ENCODE data around the gene TMEM242. TPM values are rescaled to one million over a fixed set of nuclear protein-coding genes. Genes with fewer than 3 reads are reported as not detected.

The TMEM242 gene
- total and polyA plus RNA-seq, 2 donors (not counting 3 experiments of a cell fraction or from before 2014, with no cell fraction given), result 5.3 to 15.5 TPM

- Histone ChIP-seq H3K27me3 (ENCODE audit: control insufficient read depth in 2 of 2, insufficient read depth in 2 of 2, low read length in 2 of 2) (peaks cover 11 to 17% of the 10 kb centered on the region in 2 experiments), H3K9me3 (replicated peaks; ENCODE audit: control insufficient read depth, insufficient read depth, low read length) (peaks cover 2% of the 10 kb centered on the region), H4K20me1 (replicated peaks; ENCODE audit: control insufficient read depth, extremely low read depth, insufficient read depth, low read length) (no peaks in the 10 kb centered on the region), H3K79me2 (ENCODE audit: control insufficient read depth, insufficient read depth, low read length) (no peaks in the 10 kb centered on the region), H3K4me3 (replicated peaks in 1 of 3; ENCODE audit: insufficient read depth in 1 of 3, low read depth in 1 of 3, low read length in 3 of 3) (no peak overlapping the region), H3K9me1 (replicated peaks; ENCODE audit: control insufficient read depth, extremely low read depth, insufficient read depth, low read length) (no peaks in the 10 kb centered on the region), H3K9ac (replicated peaks; ENCODE audit: extremely low read depth, insufficient read depth, low read length) (no peak overlapping the region), H3K4me1 (ENCODE audit: control insufficient read depth, extremely low read depth, insufficient read depth, low read length) (no peaks in the 10 kb centered on the region), H2AFZ (ENCODE audit: low read depth, low read length) (no peak overlapping the region), H3K36me3 (ENCODE audit: control insufficient read depth in 2 of 2, extremely low read depth in 1 of 2, insufficient read depth in 2 of 2, low read length in 2 of 2) (no peaks in the 10 kb centered on the region), H3K27ac (ENCODE audit: insufficient read depth, low read depth, low read length) (no peak overlapping the region), H3K4me2 (ENCODE audit: insufficient read depth, low read length) (no peak overlapping the region)
- POLR2A ChIA-PET, result no interaction called here
- DNase-seq (ENCODE audit: low read depth, low spot score) (no peak), FAIRE-seq (no peak)
- TF ChIP-seq FOS (IDR thresholded peaks at IDR 0.05; ENCODE audit: borderline replicate concordance, insufficient read depth, low read length) (no peak), POLR2AphosphoS5 (IDR thresholded peaks at IDR 0.05; ENCODE audit: insufficient read depth, low read depth, low read length) (no peak), POLR2A (IDR thresholded peaks at IDR 0.05; ENCODE audit: low read depth, low read length) (no peak), MAX (IDR thresholded peaks at IDR 0.05; ENCODE audit: insufficient read depth, insufficient read length) (no peak), EZH2 (IDR thresholded peaks at IDR 0.05; ENCODE audit: borderline replicate concordance, low read depth, low read length, severe bottlenecking) (no peak), MYC (IDR thresholded peaks at IDR 0.05; ENCODE audit: low read depth, low read length) (no peak), JUN (IDR thresholded peaks at IDR 0.05; ENCODE audit: borderline replicate concordance, insufficient read depth, insufficient read length, low read depth) (no peak), GATA2 (IDR thresholded peaks at IDR 0.05; ENCODE audit: insufficient read depth, insufficient read length, low read depth, low read length) (no peak)
- TF ChIP-seq, protein P1, sequence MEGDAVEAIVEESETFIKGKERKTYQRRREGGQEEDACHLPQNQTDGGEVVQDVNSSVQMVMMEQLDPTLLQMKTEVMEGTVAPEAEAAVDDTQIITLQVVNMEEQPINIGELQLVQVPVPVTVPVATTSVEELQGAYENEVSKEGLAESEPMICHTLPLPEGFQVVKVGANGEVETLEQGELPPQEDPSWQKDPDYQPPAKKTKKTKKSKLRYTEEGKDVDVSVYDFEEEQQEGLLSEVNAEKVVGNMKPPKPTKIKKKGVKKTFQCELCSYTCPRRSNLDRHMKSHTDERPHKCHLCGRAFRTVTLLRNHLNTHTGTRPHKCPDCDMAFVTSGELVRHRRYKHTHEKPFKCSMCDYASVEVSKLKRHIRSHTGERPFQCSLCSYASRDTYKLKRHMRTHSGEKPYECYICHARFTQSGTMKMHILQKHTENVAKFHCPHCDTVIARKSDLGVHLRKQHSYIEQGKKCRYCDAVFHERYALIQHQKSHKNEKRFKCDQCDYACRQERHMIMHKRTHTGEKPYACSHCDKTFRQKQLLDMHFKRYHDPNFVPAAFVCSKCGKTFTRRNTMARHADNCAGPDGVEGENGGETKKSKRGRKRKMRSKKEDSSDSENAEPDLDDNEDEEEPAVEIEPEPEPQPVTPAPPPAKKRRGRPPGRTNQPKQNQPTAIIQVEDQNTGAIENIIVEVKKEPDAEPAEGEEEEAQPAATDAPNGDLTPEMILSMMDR (IDR thresholded peaks at IDR 0.05; ENCODE audit: extremely low read depth in 1 of 2, insufficient read depth in 1 of 2, low read depth in 1 of 2, low read length in 2 of 2), result no peak
- dilution Hi-C loops (cut with MboI; ENCODE audit: extremely low pct_ligation_motif_present, low sequenced_read_pairs), result no loop called here
- CTCF ChIA-PET, result interaction anchor here (2.1 kb wide), 1 partner anchor 10 kb away, joined by 5 read pairs; no protein-coding TSS in a partner anchor
- no TSS peak for BruUV-seq (replicated peaks)
- intact Hi-C loops (cut with micrococcal nuclease), result no loop called here
Observed at GRCh38 chr6:157245436-157245835, 77.9 kb downstream of the TMEM242 start.

Data from endothelial cell of umbilical vein (primary cell).